ENCODE results near the gene DGKH. TPM values are rescaled to one million over a fixed set of nuclear protein-coding genes. Genes with fewer than 3 reads are reported as not detected.
A peak's percentile ranks its signal among the peaks of the same experiment; 100 is the strongest.

The DGKH gene
- total and polyA plus RNA-seq, 10 of the 15 experiments (the other 5 are each of a cell fraction or from before 2014, with no cell fraction given) = 1.3 to 15.2 (median 7.3) TPM

GRCh38 chr13:42100960-42101359 is 52.5 kb downstream of the DGKH start (continued):
- TF ChIP-seq ZBTB33 (IDR thresholded peaks at IDR 0.05) = no peak

- FAIRE-seq (no peak), DNase-seq (ENCODE audit: low read depth, low spot score) (no peak), ATAC-seq (no peak)
- POLR2A ChIA-PET = no interaction called here
- no peak overlapping the region for H3K4me2 ChIP-seq (ENCODE audit: control insufficient read depth, insufficient read depth)
- WGBS (ENCODE audit: insufficient coverage, insufficient replicate concordance, low lambda C conversion rate, missing lambda C conversion rate) = 97% methylated on average over 3 of the region's 3 CpGs
- TF ChIP-seq JUNB (IDR thresholded peaks at IDR 0.05) (peak; percentile 17; the same call in 1 of the 2 replicates), FOXM1 (IDR thresholded peaks at IDR 0.05; ENCODE audit: low read depth, low read length) (no peak)
- no peaks in the 10 kb centered on the region for H4K20me1 ChIP-seq (ENCODE audit: control insufficient read depth, insufficient read depth)
- H3K27ac ChIP-seq (ENCODE audit: control insufficient read depth, insufficient read depth) = no peak overlapping the region
- no TSS peak for BruUV-seq (replicated peaks)
- RAD21 ChIA-PET (ENCODE audit: unreplicated experiment) = no interaction called here
- in situ Hi-C loops (cut with MboI) (loop anchor here (5.0 kb wide), 1 partner anchor 195 kb away; no protein-coding TSS in a partner anchor), intact Hi-C loops (cut with micrococcal nuclease; ENCODE audit: unreplicated experiment) (no loop called here)
- CTCF ChIA-PET = interaction anchor here (1.3 kb wide), 1 partner anchor 15 kb away, joined by 3 read pairs; no protein-coding TSS in a partner anchor
- no peaks in the 10 kb centered on the region; the same call in 2 of the 3 replicates for H3K9me3 ChIP-seq (replicated peaks; ENCODE audit: control insufficient read depth, insufficient read depth, low read length)
- H3K79me2 ChIP-seq (ENCODE audit: control insufficient read depth, insufficient read depth, low read length) = peaks cover 3% of the 10 kb centered on the region; the same call in 1 of the 2 replicates
- no peak overlapping the region for H3K4me3 ChIP-seq
- no peaks in the 10 kb centered on the region for H3K27me3 ChIP-seq (replicated peaks in 1 of 2; ENCODE audit: control insufficient read depth in 2 of 2, insufficient read depth in 2 of 2, low read length in 1 of 2)
- peaks cover 7% of the 10 kb centered on the region; the same call in 1 of the 2 replicates for H3K4me1 ChIP-seq (ENCODE audit: control insufficient read depth, insufficient read depth, low read length)
- no peak overlapping the region for H3K9ac ChIP-seq (ENCODE audit: control insufficient read depth, insufficient read depth, low read length)
- H2AFZ ChIP-seq (ENCODE audit: control insufficient read depth, low read depth, low read length) = no peak overlapping the region
- SMC1A ChIA-PET (ENCODE audit: uncharacterized antibody, unreplicated experiment) = no interaction called here
- H3K36me3 ChIP-seq (ENCODE audit: control insufficient read depth in 2 of 2, insufficient read depth in 2 of 2, low read length in 1 of 2) = no peaks in the 10 kb centered on the region
These were observed 53.6 kb downstream of the DGKH start for GRCh38 chr13:42101821-42102585.
